8988T (cell line): ENCODE data around the gene ZNF75A.

Source experiments
- DNase-seq: peaks from one replicate; pipeline ENCODE4 v3.0.0; 2011

Gene ZNF75A

GRCh38 chr16:3289998-3290673 is 15.2 kb upstream of the ZNF75A start:
- no peak for DNase-seq

DNA sequence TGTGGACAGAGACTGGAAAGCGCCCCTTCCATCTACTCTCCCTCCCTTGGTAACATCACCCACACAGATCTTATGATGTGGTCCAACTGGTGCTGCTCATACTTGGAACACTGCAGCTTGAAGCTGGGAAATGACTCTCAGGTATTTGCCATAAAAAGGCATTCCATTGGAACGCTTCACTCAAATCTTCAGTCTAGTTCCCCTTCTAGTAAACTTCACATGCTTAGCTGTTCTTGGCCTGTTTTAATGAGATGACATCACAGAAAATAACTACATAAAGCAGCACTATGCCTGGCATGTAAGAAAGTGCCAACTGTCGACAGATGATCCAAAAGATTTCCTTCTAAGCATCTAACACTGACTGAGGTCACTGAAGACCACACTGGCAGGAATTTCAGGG is 12.7 kb upstream of the ZNF75A start:
- DNase-seq: no peak

DNA sequence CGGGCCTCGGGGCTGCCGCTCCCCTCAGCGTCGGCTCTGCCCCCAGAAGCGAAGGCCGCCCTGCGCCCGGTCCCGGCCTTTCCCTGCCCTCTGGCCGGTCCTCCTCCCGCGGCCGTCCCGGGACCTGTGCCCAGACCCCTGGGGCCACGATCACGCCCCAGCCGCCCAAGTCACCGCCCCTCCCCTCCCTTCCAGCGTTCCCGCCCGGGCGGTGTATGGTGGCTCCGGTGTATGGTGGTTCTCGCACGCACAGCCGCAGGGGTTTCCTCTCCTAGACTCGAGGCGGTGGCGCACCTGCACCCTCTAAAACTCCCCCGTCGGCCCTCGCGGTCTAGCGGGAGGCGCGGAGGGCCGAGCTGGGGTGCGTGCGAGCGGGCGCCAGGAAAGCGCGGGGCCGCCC is 10.1 kb upstream of the ZNF75A start:
- no peak for DNase-seq

DNA sequence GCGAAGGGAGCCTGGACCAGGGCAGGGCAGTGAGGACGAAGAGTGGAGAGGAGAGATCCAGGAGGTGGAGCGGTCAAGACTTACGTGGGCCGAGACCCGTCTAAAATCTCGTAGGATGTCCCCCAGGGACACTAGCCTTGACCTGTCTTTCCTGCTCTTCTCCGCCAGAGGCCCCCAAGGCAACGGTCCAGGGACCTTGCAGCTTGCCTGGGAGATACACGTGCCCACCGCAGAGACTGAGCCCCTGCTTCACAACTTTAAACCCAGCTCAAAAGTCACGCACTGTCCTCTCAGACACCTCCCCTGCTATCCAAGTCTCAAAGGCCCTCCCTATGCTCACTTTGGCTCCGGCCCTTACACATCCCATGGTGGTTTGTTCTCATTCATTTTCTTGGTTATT is 9.5 kb upstream of the ZNF75A start:
- no peak for DNase-seq

GRCh38 chr16:3304370-3304769 is 927 bp upstream of the ZNF75A start:
- no peak for DNase-seq

- no peak for DNase-seq
Observed at GRCh38 chr16:3306078-3306477, 781 bp downstream of the ZNF75A start.

GRCh38 chr16:3311496-3311895 is 6.2 kb downstream of the ZNF75A start:
- DNase-seq: no peak

GRCh38 chr16:3317315-3317999 is 12.2 kb downstream of the ZNF75A start:
- no peak for DNase-seq

- no peak for DNase-seq
Observed at GRCh38 chr16:3321816-3322215, 16.5 kb downstream of the ZNF75A start.

DNA sequence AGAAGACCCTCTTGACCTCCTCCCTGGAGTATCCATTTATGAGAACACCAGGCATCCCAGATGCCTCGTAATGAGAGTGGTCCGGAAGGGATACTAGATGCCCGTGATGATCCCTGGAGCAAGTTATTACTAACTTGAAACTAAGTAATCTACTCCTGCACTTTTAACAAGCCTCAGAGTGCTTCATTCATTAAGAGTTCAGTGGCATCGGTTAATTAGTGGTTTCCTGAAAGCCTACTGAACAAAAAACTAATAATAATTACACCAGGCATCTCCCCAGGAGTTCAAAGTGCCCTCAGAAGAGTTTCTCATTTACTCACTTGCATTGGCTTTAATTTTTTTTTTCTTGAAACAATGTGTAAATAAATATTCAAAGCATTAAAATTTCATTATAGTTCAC is 22.2 kb downstream of the ZNF75A start:
- DNase-seq: no peak

DNA sequence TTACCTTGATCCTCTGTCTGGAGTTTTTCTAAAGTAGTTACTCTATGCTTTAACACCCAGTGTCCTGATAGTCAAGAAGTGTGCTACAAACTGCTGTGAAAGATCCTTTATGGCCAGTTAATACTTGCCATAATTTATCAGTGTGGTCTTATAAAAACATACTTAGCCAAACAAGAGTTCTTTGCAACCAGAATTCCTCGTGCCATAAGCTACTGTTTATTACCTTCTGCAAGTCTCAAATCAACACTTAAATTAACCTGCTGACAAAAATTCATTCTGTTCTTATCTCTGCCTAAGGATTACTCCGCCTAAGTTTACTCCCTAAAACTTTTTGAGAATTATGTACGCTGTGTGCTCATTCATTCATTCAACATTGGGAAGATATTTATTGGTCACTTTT is 22.8 kb downstream of the ZNF75A start:
- no peak for DNase-seq

GRCh38 chr16:3328643-3329042 is 23.3 kb downstream of the ZNF75A start:
- no peak for DNase-seq

DNA sequence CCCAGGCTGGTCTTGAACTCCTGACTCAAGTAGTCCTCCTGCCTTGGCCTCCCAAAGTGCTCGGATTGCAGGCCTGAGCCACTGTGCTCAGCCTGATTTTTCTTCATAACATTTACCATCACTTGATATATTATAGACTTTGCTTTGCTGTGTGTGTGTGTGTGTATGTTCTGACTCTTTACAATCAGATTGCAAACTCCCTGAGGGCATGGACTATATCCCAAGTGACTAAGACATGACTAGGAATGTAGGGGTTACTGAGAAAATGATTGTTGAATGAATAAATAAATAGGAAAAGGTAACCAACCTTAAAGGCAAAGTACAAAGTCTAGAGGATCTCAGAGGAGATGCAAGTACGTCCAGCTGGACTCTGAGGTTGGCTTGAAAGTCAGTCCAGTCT is 40.7 kb downstream of the ZNF75A start:
- no peak for DNase-seq

- no peak for DNase-seq
Observed at GRCh38 chr16:3347586-3347985, 42.3 kb downstream of the ZNF75A start.

- DNase-seq: no peak
Observed at GRCh38 chr16:3348547-3349167, 43.4 kb downstream of the ZNF75A start.

GRCh38 chr16:3349175-3349574 is 43.9 kb downstream of the ZNF75A start:
- DNase-seq: no peak

GRCh38 chr16:3355589-3355988 is 50.3 kb downstream of the ZNF75A start, which contains the start of gene OR2C1:
Gene OR2C1, plus strand, starts transcription at chr16:3355889. Its CDS starts 52 bp downstream, at chr16:3355941.
- DNase-seq: no peak

- no peak for DNase-seq
Observed at GRCh38 chr16:3356118-3356517, 50.8 kb downstream of the ZNF75A start.

DNA sequence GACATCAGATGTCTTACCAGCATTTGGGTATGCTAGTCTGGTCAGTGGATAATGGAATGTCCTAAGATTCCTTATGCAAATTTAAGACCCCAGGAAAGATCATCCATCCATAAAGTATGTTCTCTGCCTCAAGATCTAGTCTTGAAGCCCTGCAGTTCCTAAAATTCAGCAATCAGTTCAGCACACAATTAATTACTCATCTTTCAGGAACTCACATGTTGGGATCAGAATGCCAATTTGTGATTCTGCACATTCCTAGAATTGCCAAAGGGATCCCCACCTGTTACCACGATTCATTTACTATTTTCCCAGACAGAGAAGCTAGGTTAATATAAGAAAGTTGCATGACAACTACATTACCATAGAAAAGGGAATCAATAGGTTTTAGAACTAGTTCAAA is 53.6 kb downstream of the ZNF75A start:
- DNase-seq: no peak

DNA sequence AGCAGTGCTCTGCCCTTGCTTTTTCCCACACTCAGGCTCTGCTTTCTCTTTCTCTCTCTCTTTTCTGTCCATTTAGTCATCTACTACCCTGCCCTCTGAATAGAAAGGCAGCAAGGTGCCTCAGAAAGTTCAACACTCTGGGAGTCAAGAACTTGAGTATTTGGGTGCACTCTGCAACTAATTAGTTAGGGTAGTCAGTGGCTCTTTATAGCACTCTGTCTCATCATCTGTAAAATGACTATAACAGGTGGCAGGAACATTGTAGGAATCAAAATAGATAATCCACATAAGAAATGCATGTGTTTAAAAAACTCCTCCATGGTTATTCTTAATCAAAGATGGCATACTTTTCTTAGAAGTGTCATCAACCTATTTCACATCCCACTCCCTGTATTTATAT is 57.6 kb downstream of the ZNF75A start:
- DNase-seq: no peak

- no peak for DNase-seq
Observed at GRCh38 chr16:3363793-3364192, 58.5 kb downstream of the ZNF75A start.

DNA sequence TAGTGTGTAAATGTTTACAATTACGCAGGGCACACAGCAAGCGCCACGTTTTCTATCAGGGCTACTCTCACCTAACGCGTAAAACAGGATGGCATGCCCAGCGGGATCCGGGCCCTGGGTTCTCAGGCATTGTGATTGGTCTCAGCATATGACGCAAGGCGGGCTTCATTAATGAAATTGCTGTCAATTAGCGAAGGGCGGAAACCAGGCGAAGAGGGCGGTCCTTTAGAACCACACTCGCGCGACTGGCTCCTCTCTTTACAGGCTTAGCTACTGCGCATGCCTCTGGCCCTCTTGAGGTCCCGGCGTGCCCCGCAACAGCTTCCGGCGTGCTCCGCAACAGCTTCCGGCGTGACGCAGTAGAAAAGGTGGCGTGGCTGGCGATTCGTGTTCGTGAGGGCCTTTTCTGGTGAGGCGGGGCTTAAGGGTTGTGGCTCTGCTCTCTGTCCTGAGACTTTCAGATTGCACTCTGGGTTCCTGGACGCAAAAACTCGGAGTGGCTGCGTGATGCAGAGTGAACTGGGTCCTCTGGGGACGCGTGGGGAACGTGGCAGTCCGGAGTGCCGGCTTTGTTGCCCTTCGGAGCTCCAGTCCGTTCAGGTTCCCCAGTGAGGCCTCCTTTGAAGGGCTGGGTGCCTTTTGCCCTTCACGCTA is 59.6 kb downstream of the ZNF75A start:
- DNase-seq: peak; percentile 35
